Measurements from ENCODE around the gene PRKG1. TPM values are rescaled to one million over a fixed set of nuclear protein-coding genes. Genes with fewer than 3 reads are reported as not detected.

Gene PRKG1
- total RNA-seq, 4 donors from 2014 or later: 24.5 to 46.1 (median 37.1) TPM

DNA sequence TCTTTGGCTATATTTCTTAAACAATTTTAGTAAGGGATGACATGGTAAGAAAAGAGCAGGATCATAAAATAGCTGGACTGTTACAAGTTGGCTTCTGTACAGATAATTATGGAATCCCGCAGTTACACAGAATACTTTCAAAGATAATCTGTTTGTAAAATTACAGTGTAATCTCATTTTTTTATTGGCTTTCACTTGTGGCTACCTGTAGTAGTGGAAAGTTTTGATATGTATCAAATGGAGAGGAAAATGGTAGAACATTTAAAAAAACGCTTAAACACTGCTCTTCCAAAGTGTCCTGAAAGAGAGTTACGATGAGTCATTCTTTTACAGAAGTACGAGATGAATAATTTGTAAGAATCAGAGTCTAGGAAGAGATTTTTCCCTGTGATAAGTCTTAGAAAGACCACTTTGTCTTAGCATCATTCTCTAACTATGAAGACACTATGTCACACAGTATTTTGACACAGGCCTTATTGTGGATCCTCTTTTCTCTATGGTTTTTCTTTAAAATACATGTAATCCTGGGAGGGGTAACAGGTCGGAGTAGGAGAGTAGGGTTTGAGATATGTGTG lies 1024.8 kb downstream of the PRKG1 start:
- 78% methylated on average over 5 of the region's 5 CpGs for WGBS
- no peaks in the 10 kb centered on the region for H3K9me3 ChIP-seq
- peaks cover 0 to 11% (median 4%) of the 10 kb centered on the region in 4 donors for H3K4me1 ChIP-seq
- H3K4me3 ChIP-seq: no peak overlapping the region
- TF ChIP-seq EP300 (IDR thresholded peaks at IDR 0.05) (no peak), POLR2A (IDR thresholded peaks at IDR 0.05; ENCODE audit: low read depth) (no peak), POLR2AphosphoS5 (IDR thresholded peaks at IDR 0.05) (no peak)
- TF ChIP-seq, protein P1, sequence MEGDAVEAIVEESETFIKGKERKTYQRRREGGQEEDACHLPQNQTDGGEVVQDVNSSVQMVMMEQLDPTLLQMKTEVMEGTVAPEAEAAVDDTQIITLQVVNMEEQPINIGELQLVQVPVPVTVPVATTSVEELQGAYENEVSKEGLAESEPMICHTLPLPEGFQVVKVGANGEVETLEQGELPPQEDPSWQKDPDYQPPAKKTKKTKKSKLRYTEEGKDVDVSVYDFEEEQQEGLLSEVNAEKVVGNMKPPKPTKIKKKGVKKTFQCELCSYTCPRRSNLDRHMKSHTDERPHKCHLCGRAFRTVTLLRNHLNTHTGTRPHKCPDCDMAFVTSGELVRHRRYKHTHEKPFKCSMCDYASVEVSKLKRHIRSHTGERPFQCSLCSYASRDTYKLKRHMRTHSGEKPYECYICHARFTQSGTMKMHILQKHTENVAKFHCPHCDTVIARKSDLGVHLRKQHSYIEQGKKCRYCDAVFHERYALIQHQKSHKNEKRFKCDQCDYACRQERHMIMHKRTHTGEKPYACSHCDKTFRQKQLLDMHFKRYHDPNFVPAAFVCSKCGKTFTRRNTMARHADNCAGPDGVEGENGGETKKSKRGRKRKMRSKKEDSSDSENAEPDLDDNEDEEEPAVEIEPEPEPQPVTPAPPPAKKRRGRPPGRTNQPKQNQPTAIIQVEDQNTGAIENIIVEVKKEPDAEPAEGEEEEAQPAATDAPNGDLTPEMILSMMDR (IDR thresholded peaks at IDR 0.05): no peak
- H3K36me3 ChIP-seq: no peaks in the 10 kb centered on the region
- DNase-seq (ENCODE audit: extremely low spot score): no peak
- no peaks in the 10 kb centered on the region for H3K27me3 ChIP-seq
- intact Hi-C loops (cut with DNase I): no loop called here
- H3K27ac ChIP-seq (replicated peaks in 1 of 4): no peak overlapping the region

DNA sequence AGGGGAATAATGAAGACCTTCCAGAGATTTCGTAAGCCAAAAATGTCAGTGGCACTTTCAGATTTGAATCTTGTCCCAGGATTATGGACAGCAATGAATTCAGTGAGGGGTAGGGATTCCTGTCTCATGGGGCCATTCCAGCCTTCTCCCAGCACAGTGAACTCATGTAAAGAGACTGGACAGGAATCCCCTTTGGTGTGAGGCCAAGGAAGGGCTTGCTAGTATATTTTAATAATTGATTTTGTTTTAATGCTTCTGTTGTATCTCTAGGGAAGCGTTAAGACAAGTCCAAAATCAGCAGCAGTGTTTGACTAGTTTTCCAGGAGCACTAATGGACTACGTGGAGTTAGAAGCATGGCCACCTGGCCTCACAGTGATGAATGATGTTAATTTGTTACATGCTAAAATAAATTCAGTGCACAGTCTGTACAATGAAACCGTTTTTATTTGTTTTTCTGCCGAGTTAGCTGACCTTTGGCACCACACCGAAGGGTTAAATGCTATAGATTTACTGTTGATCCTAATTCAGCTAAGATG lies 1025.8 kb downstream of the PRKG1 start:
- Histone ChIP-seq H3K27ac (replicated peaks in 1 of 4) (no peak overlapping the region), H3K9me3 (no peaks in the 10 kb centered on the region), H3K4me1 (peaks cover 0 to 11% (median 4%) of the 10 kb centered on the region in 4 donors), H3K27me3 (no peaks in the 10 kb centered on the region), H3K36me3 (no peaks in the 10 kb centered on the region), H3K4me3 (no peak overlapping the region)
- TF ChIP-seq, protein P1 (IDR thresholded peaks at IDR 0.05): no peak
- TF ChIP-seq POLR2AphosphoS5 (IDR thresholded peaks at IDR 0.05) (no peak), EP300 (IDR thresholded peaks at IDR 0.05) (no peak)
- 33% methylated on average over 6 of the region's 6 CpGs for WGBS
- intact Hi-C loops (cut with DNase I): no loop called here
- DNase-seq (ENCODE audit: extremely low spot score): no peak

DNA sequence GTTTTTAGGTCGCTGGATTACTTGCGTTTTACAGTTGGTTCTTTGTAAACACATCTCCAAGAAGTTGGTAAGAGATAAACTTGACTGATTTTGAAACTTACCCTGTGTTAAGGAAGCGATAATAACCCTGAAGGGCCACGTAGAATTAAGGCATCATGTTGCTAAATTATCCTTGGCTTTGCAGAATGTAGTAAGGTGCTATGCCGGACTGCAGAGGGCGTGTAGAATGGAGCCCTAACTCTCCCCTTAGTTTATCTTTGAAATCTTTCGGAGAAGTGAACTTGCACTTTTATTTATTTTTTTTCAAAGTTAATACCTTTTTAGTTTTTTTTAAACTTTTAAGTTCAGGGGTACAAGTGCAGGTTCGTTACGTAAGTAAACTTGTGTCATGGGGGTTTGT lies 1031.0 kb downstream of the PRKG1 start:
- no peaks in the 10 kb centered on the region for H3K27me3 ChIP-seq
- intact Hi-C loops (cut with DNase I): no loop called here
- no peaks in the 10 kb centered on the region for H3K36me3 ChIP-seq
- H3K27ac ChIP-seq (replicated peaks in 1 of 4): no peak overlapping the region
- DNase-seq (ENCODE audit: extremely low spot score): no peak
- H3K9me3 ChIP-seq: no peaks in the 10 kb centered on the region
- no peak overlapping the region for H3K4me3 ChIP-seq
- TF ChIP-seq EP300 (IDR thresholded peaks at IDR 0.05): no peak
- TF ChIP-seq, protein P1 (IDR thresholded peaks at IDR 0.05): no peak
- TF ChIP-seq POLR2A (IDR thresholded peaks at IDR 0.05; ENCODE audit: low read depth): no peak
- no peak for TF ChIP-seq POLR2AphosphoS5 (IDR thresholded peaks at IDR 0.05)
- WGBS: 94% methylated on average over 9 of the region's 9 CpGs
- peaks cover 0 to 7% (median 2%) of the 10 kb centered on the region in 4 donors for H3K4me1 ChIP-seq

DNA sequence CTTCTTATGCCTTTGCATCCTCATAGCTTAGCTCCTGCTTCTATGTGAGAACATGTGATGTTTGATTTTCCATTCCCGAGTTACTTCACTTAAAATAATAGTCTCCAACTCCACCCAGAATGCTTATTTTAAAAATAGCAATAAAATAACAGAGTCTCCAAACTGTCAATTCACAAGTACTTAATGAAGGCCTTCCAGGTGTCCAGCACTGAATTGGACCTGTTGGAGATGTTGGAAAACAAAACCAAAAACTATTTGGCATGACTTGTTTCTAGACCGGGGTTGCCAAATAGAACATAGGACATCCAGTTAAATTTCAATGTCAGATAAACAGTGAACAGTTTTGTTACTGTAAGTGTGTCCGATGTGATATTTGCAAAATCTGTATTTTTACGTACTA lies 1031.7 kb downstream of the PRKG1 start:
- H3K27me3 ChIP-seq: no peaks in the 10 kb centered on the region
- H3K4me1 ChIP-seq: peaks cover 0 to 7% (median 1%) of the 10 kb centered on the region in 4 donors
- TF ChIP-seq, protein P1 (IDR thresholded peaks at IDR 0.05): no peak
- TF ChIP-seq EP300 (IDR thresholded peaks at IDR 0.05) (no peak), POLR2AphosphoS5 (IDR thresholded peaks at IDR 0.05) (no peak), POLR2A (IDR thresholded peaks at IDR 0.05; ENCODE audit: low read depth) (no peak)
- no peak for DNase-seq (ENCODE audit: extremely low spot score)
- H3K4me3 ChIP-seq: no peak overlapping the region
- intact Hi-C loops (cut with DNase I): no loop called here
- no peak overlapping the region for H3K27ac ChIP-seq (replicated peaks in 1 of 4)
- 50% methylated on average over 4 of the region's 4 CpGs for WGBS
- no peaks in the 10 kb centered on the region for H3K9me3 ChIP-seq
- no peaks in the 10 kb centered on the region for H3K36me3 ChIP-seq

DNA sequence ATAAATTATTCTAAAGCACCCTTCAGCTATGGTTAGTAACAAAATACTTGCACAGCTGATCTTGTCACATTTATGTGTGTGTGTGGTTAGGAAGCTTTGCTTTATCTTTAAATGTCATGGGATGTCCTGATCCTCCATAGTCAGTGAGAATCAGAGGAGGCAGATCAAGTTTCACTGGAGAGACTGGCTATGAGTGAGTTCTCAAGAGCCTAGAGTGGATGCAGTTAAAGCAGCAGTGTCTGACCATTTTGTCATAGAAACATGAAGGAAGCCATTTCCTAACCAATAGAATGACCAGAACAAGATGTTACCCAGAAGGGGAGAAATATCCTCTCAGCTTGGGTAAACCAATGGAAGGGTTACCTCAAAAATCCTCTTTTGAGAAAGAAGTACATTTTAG lies 1032.6 kb downstream of the PRKG1 start:
- TF ChIP-seq POLR2A (IDR thresholded peaks at IDR 0.05; ENCODE audit: low read depth) (no peak), EP300 (IDR thresholded peaks at IDR 0.05) (no peak), POLR2AphosphoS5 (IDR thresholded peaks at IDR 0.05) (no peak)
- TF ChIP-seq, protein P1 (IDR thresholded peaks at IDR 0.05): no peak
- intact Hi-C loops (cut with DNase I): no loop called here
- H3K4me1 ChIP-seq: peaks cover 0 to 7% (median 1%) of the 10 kb centered on the region in 4 donors
- no peak for DNase-seq (ENCODE audit: extremely low spot score)
- H3K36me3 ChIP-seq: no peaks in the 10 kb centered on the region
- no peaks in the 10 kb centered on the region for H3K9me3 ChIP-seq
- no peak overlapping the region for H3K27ac ChIP-seq (replicated peaks in 1 of 4)
- H3K4me3 ChIP-seq: no peak overlapping the region
- H3K27me3 ChIP-seq: no peaks in the 10 kb centered on the region

Data from esophagus muscularis mucosa (tissue), 4 donors.